D341Med (cell line): Measurements from ENCODE around the gene FAM168A.

Experiments
- DNase-seq: peaks from one replicate; pipeline ENCODE4 v3.0.0; 2012; ENCODE audit warnings: low spot score

Gene FAM168A

GRCh38 chr11:73388265-73389133 lies 209.4 kb downstream of the FAM168A start:
- no peak for DNase-seq

- no peak for DNase-seq
These were observed 210.2 kb downstream of the FAM168A start for GRCh38 chr11:73387594-73388264.

GRCh38 chr11:73386546-73386945 lies 211.4 kb downstream of the FAM168A start:
- no peak for DNase-seq

DNA sequence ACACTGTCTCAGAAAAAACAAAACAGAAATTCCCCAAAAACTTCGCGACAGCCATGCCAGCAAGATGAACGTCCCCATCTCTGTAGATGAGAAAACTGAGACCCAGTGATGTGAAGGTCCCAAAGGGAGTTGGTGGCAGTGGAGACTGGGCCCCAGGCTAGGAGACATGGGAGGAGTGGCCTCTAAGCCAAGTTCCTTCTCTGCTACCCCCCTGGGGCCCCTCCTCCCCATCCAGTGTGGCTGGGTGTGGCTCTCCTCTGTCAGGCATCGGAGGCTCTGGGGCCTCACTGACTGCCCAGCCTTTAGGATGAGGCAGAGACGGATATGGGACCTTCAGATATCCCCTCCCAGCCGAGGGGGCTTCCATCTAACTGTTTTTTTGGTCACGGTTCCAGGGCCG lies 211.9 kb downstream of the FAM168A start:
- DNase-seq: no peak

GRCh38 chr11:73384872-73385689 lies 212.8 kb downstream of the FAM168A start:
- no peak for DNase-seq

DNA sequence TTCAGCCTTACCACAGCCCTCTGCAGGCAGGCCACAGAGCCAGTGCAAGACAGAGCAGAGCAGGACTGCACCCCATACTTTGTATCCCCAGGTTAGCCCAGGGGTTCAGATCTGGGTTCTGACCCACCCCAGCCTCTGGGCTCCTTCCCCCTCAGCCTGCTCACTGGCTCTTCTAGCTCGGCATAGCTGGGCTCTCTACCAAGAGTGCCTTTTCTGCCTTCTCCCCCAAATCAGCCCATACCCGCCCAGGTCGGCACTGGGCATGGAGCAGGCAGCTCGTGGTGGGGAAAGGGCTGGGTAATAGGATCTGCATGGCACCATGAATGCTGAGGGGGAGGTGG lies 213.4 kb downstream of the FAM168A start:
- no peak for DNase-seq

DNA sequence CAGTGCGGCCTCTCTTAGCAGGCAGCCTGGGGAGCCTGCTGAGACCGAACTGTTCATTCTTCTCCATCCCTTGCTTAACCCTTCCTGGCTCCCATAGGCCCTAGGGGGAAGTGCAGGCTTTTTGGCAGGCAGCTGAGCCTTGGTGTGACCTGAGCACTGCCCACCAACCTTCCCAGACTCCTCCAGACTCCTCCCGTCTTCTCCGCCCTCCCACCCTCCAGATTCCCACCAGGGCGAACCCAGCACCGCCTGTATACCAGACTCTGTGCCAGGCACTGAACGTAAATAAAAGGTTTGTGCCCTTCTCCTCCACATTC lies 213.8 kb downstream of the FAM168A start:
- no peak for DNase-seq

DNA sequence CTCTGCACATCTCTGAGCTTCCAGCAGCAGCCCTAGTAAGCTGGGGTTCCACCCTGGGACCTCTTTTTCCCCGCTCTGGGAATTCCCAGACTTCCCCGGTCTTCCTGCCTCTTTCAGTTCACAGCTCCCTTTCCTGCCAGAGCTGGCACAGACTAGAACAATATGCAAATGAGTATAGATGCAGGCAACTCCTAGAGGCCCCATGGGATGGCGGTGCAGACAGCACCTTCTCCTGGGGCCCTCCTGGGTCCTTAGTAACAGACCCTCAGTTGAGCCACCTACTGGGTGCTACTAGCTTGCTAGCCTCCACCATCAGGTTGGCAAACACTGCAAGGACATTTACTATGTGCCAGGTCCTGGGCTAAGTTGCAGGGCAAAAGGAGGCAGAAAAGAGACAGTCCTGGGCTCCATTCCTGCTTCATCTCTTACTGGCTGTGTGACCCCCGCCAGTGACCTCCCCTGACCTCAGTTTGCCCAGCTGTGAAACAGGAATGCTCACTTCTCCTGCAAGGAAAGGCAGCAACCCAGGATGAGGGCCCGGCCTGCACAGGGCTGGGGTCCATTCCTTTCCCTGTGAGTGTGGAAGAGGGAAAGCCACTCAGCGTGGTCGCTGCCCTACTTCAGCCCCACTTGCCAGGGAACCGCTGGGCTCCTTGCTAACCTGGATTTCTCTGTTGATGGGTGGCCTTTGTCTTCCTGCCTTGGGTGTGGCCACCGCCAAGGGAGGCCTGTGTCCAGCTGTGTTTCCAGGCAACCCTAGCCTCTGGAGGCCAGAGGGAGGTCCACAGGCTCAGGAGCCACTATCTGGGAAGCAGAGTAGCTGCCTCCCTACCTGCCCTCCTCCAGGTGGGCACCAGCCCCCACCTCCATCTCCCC lies 214.4 kb downstream of the FAM168A start:
- no peak for DNase-seq

GRCh38 chr11:73382747-73383146 lies 215.2 kb downstream of the FAM168A start:
- DNase-seq: no peak

- no peak for DNase-seq
These were observed 215.7 kb downstream of the FAM168A start for GRCh38 chr11:73382183-73382582.

- no peak for DNase-seq
These were observed 216.3 kb downstream of the FAM168A start for GRCh38 chr11:73381589-73381988.

- no peak for DNase-seq
These were observed 217.0 kb downstream of the FAM168A start for GRCh38 chr11:73380897-73381410.

DNA sequence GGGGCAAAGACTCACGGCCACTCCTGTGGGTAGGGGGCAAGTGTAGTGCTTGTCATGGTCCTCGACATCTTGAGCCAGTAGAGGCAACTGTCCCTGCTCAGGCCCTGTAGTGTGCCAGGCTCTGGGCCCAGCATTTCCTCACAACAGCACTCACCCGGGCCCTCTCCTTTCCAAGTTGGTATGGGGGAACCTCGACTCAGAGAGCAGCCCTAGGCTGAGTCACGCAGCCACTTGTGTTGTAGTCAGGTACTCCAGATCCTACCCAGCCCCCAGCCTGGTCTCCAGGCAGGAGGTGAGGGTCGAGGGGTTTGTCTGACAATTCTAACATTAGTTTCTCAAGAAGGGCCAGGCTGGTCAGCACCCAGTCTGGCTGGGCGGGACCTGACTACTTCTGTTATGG lies 217.6 kb downstream of the FAM168A start:
- no peak for DNase-seq

- DNase-seq: no peak
These were observed 218.6 kb downstream of the FAM168A start for GRCh38 chr11:73379189-73379880.

DNA sequence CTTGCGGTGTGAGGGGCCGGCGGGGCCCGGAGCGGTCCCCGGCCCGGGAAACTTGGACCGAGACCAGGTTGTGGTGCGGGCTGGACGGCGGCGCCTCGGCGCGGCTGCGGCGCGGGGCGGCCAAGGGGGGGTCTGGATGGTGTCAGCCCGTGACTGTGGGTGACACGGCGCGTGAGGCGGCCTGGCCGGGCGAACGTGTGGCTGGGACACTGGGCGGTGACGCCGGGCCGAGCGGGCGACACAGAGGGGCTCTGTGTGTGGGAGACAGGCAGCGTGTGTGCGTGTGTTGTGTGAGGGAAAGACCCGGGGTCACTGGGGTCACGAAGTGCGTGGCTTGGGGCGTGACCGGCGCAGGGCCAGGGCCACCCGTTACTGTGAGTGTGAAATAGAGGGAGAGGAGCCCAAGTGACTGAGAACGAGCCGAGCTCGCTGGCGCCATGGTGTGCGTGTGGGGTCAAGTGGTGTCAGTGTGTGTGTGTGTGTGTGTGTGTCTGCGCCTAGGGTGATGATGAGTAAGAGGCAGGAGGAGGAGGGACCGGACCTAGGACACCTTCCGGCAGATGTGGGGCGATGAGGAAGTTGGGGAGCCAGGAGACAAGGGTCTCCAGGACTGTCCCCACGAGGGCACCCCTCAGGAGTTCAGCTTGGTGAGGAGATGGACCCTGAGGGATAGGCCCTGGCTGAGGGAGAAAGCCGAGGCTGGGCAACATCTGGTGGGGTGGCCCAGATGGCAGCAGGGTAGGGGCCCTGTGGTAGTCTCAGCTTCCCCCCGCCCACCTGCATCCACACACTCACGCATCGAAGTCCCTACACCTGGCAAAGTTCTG lies 220.9 kb downstream of the FAM168A start:
- peak; percentile 67 for DNase-seq

DNA sequence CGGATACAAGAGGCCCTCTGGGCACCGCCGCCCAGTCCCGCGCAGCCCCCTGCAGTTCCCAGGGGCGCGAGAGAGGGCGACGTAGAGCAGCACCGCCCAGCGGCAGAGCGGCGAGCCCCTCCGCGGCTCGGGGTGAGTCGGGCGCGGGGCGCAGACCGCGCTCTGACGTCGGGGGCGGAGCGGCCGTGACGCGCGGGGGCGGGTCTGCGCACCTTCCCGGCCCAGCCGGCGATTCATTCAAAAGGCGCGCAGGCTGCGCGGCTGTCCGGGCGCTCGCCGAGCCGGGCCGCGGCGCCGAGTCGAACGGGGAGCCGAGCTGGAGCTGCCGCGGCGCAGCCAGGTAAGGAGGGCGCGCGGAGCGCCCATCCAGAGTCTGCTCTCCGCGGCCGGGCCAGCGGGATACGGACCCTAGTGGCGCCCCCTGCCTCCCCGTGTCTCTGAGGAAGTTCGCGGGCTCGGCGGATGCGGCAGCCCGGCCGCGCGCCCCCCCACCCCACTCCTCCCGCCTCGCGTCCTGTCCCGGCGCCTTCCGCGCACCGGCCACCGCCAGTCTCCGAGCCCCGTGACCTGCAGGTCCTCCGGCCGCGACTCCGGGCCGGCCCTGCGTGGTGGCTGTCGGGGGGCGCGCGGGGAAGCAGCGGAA lies 221.6 kb downstream of the FAM168A start, which contains the start of gene RELT:
Gene RELT, plus strand, starts transcription at position 240 of the 643 bp plus-strand sequence. CDS start 12,738 bp downstream, outside the sequence.
- peak; percentile 99 for DNase-seq

- no peak for DNase-seq
These were observed 222.1 kb downstream of the FAM168A start for GRCh38 chr11:73375830-73376159.

DNA sequence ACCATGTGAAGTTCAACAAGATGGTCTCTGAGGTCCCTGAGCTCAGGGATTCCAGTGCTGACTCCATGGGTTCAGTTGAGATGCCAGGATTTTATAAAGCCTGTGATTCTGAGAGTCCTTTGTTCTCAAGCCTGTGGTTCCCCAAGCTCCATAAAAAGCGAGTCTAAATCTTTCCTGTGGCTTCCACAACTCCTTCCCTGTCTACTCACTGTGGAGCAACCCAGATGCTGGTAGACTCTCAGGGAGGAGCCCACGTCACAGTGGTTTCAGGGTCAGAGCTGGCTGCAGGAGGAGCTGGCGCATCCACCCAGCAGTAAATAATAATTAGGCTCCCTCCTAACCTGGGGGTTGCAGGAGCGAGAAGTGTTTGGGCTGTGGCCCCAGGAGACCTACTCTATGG lies 223.8 kb downstream of the FAM168A start:
- no peak for DNase-seq

DNA sequence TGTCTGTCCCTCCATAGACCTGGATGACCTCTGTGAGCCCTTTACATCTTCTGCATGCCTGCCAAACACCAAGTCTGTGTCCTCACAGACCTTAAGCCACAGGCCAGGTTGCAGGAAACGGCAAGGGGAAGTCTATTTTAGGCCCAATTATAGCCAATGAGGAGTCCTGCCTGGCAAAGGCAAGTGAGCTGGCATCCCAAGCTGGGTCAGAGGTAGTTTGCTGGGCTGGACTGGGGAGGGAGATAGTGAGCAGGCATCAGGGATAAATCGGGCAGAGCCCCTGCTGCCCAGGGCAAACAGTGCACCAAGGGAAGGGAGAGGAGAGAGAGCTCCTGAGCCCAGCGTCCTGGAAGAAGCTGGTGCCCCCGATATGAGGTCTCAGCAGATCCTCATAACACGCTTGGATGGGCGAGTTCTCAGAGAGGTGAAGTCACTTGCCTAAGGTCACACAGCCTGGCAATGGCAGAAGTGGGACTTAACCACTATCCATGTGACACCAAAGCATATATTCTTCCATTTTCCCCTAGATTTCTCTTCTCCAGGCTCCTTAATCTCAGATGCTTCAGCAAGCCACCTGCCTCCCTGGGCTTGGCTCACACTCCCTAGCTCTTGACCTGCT lies 225.4 kb downstream of the FAM168A start:
- no peak for DNase-seq
